ENCODE data around the gene SLC17A7. TPM values are rescaled to one million over a fixed set of nuclear protein-coding genes. Genes with fewer than 3 reads are reported as not detected.

SLC17A7 gene
- total and polyA plus RNA-seq, 2 of the 4 experiments (the other 2 are of a cell fraction), result 0.03 TPM; not detected in 1

DNA sequence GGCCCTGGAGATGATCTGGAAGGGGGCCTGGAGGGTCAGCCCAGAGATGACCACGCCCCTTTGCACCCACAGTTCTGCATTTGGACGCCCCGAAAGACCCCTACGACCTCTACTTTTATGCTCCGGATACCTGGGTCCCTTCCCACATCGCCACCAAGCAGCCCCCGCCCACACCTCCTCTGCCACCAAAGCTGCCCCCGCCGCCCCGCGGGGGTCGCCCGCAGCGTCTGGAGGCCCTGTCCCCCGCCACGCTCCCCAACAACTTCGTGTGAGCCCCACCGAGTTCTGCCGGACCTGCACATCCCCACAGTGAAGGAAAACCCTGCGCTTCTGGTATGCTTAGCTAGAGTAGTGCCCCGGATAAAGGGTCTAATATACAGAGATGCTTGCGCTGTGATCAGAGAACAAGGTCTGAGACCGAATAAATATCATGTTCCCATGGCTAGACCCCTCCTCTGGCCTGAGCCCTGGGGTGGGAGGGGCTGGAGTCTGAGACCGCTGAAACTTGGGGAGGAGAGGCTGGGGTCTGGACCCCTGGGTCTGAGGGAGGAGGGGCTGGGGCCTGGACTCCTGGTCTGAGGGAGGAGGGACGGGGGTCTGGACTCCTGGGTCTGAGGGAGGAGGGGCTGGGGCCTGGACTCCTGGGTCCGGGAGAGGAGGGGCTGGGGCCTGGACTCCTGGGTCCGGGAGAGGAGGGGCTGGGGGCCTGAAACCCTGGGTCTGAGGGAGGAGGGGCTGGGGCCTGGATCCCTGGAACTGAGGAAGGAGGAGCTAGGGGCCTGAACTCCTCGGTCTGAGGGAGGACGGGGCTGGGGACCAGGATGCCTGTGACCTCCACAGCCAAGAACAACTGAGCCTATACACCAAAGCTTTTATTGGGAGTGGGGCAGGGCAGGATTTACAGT lies 12.5 kb downstream of the SLC17A7 start:
- no peak overlapping the region for H3K27ac ChIP-seq (ENCODE audit: insufficient read depth, low read length)
- ChIA-PET CTCF (no interaction called here), POLR2A (ENCODE audit: unreplicated experiment) (no interaction called here)
- H2BK120ac ChIP-seq (ENCODE audit: low read depth, low read length), result no peak overlapping the region
- no peak overlapping the region for H3K18ac ChIP-seq (ENCODE audit: low read depth, low read length)
- H4K8ac ChIP-seq (ENCODE audit: low read depth in 2 of 2, low read length in 2 of 2), result no peak overlapping the region
- H3K14ac ChIP-seq (replicated peaks; ENCODE audit: low read depth, low read length), result no peak overlapping the region
- no peaks in the 10 kb centered on the region for H3K36me3 ChIP-seq (ENCODE audit: control insufficient read depth, insufficient read depth, low read length)
- H4K91ac ChIP-seq (ENCODE audit: insufficient read depth, low read depth, low read length), result no peak overlapping the region
- no peaks in the 10 kb centered on the region for H3K4me1 ChIP-seq (ENCODE audit: control insufficient read depth, insufficient read depth, low read length)
- no peak overlapping the region for H3K56ac ChIP-seq (ENCODE audit: extremely low read depth, insufficient read depth, low read length)
- H4K20me1 ChIP-seq (ENCODE audit: insufficient read depth, low read length), result no peaks in the 10 kb centered on the region
- no peak overlapping the region for H3K4me3 ChIP-seq (ENCODE audit: insufficient read depth, low read depth, low read length)
- no peak overlapping the region for H3K23ac ChIP-seq (ENCODE audit: low read depth, low read length)
- H2BK20ac ChIP-seq (ENCODE audit: low read depth, low read length), result no peak overlapping the region
- peaks cover 94% of the 10 kb centered on the region for H3K27me3 ChIP-seq (ENCODE audit: control insufficient read depth, insufficient read depth, low read length)
- peaks cover 17% of the 10 kb centered on the region for H3K9me3 ChIP-seq (ENCODE audit: control insufficient read depth, insufficient read depth, low read length)
- no peaks in the 10 kb centered on the region for H3K9me1 ChIP-seq (ENCODE audit: insufficient read depth, low read length)
- H4K5ac ChIP-seq (ENCODE audit: low read depth, low read length), result no peak overlapping the region
- H2AK5ac ChIP-seq (ENCODE audit: low read depth, low read length), result no peak overlapping the region
- no peak overlapping the region for H2AK9ac ChIP-seq (replicated peaks; ENCODE audit: low read depth, low read length, poor library complexity)
- no peak overlapping the region for H2BK15ac ChIP-seq (ENCODE audit: low read depth, low read length)
- no peak for DNase-seq
- WGBS, 2 experiments (ENCODE audit: extremely low coverage in 2 of 2, insufficient read length in 1 of 2), result 5% methylated on average over 6 of the region's 29 CpGs; no CpG with 5 or more reads in 1 of the 2 experiments
- BruUV-seq (replicated peaks), result no TSS peak
- dilution Hi-C loops (cut with HindIII; ENCODE audit: low sequenced_read_pairs, unreplicated experiment), result no loop called here
- no peaks in the 10 kb centered on the region for H3K79me1 ChIP-seq (ENCODE audit: low read depth in 1 of 2, low read length in 2 of 2)
- H3K9ac ChIP-seq (ENCODE audit: low read depth, low read length), result no peak overlapping the region
- ATAC-seq (ENCODE audit: low read depth), result no peak
- in situ Hi-C loops (cut with MboI; ENCODE audit: low sequenced_read_pairs), result no loop called here
- H2BK5ac ChIP-seq (ENCODE audit: low read depth, low read length, poor library complexity, severe bottlenecking), result no peak overlapping the region
- intact Hi-C loops (cut with micrococcal nuclease), result no loop called here
- H3K4ac ChIP-seq (ENCODE audit: low read depth, low read length), result no peak overlapping the region
- no peak overlapping the region for H2AFZ ChIP-seq (replicated peaks; ENCODE audit: low read length, poor library complexity)
- no peak overlapping the region for H3K4me2 ChIP-seq (ENCODE audit: low read depth, low read length)
- no peak for TF ChIP-seq RAD21 (IDR thresholded peaks at IDR 0.05; ENCODE audit: low read length)
- TF ChIP-seq RFX5 (IDR thresholded peaks at IDR 0.05; ENCODE audit: low read depth, low read length), result no peak
- TF ChIP-seq, protein P1, sequence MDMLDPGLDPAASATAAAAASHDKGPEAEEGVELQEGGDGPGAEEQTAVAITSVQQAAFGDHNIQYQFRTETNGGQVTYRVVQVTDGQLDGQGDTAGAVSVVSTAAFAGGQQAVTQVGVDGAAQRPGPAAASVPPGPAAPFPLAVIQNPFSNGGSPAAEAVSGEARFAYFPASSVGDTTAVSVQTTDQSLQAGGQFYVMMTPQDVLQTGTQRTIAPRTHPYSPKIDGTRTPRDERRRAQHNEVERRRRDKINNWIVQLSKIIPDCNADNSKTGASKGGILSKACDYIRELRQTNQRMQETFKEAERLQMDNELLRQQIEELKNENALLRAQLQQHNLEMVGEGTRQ (IDR thresholded peaks at IDR 0.05; ENCODE audit: low read depth, low read length), result no peak
- no peak for TF ChIP-seq RCOR1 (IDR thresholded peaks at IDR 0.05; ENCODE audit: insufficient replicate concordance, low read length)
- no peak for TF ChIP-seq NFE2L2 (IDR thresholded peaks at IDR 0.05; ENCODE audit: low read depth, low read length)
- TF ChIP-seq CHD1 (IDR thresholded peaks at IDR 0.05; ENCODE audit: low read depth, low read length), result no peak
- no peak for TF ChIP-seq SMC3 (IDR thresholded peaks at IDR 0.05; ENCODE audit: low read depth, low read length)
- no peak for TF ChIP-seq CEBPB (IDR thresholded peaks at IDR 0.05; ENCODE audit: low read depth, low read length)
- TF ChIP-seq, protein P2, sequence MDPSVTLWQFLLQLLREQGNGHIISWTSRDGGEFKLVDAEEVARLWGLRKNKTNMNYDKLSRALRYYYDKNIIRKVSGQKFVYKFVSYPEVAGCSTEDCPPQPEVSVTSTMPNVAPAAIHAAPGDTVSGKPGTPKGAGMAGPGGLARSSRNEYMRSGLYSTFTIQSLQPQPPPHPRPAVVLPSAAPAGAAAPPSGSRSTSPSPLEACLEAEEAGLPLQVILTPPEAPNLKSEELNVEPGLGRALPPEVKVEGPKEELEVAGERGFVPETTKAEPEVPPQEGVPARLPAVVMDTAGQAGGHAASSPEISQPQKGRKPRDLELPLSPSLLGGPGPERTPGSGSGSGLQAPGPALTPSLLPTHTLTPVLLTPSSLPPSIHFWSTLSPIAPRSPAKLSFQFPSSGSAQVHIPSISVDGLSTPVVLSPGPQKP (IDR thresholded peaks at IDR 0.05; ENCODE audit: borderline replicate concordance, low read depth, low read length), result no peak
- no peak for TF ChIP-seq MAFK (IDR thresholded peaks at IDR 0.05; ENCODE audit: low read depth, low read length)
- no peak for TF ChIP-seq MAZ (IDR thresholded peaks at IDR 0.05; ENCODE audit: borderline replicate concordance, low read depth, low read length)
- no peak for TF ChIP-seq CTCF (conservative IDR thresholded peaks at IDR 0.05; ENCODE audit: low read depth, low read length)
- no peak for TF ChIP-seq POLR2A (IDR thresholded peaks at IDR 0.05; ENCODE audit: low read depth, low read length)
- no peak for TF ChIP-seq FOS (IDR thresholded peaks at IDR 0.05; ENCODE audit: low read depth, low read length)
- no peak for TF ChIP-seq MXI1 (IDR thresholded peaks at IDR 0.05; ENCODE audit: borderline replicate concordance, low read depth, low read length)

Measured in IMR-90 (cell line).